ENCODE results near the gene TAF3.

Gene TAF3

DNA sequence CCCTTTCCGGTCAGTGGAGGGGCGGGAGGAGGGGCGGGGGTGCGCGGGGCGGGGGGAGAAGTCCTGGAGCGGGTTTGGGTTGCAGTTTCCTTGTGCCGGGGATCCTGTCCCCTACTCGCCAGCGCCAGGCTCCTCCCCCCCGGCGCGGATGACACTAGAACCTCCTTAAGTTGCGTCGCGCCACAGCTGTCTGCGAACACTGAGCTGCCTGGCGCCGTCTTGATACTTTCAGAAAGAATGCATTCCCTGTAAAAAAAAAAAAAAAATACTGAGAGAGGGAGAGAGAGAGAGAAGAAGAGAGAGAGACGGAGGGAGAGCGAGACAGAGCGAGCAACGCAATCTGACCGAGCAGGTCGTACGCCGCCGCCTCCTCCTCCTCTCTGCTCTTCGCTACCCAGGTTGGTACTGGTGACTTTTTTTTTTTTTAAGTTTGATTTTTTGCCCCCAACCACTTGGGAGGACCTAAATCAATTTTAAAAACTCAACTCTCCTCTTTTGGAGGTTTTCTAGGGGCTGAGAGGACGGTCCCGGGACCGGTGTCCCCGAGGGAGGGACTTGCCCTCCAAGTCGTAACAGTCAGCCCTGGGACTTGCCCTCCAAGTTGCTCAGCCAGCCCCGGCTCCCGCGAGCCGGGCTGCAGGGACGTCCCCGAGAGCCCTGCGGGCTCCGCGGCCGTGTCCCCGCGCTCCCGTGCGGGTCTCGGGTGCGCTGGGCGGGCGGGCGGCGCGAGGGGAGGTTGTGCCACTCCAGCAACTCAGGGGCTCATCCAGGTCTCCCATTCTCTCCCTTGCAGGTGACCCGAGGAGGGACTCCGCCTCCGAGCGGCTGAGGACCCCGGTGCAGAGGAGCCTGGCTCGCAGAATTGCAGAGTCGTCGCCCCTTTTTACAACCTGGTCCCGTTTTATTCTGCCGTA is 236.4 kb downstream of the TAF3 start, which contains the start of gene GATA3:
GATA3 (plus strand) TSS at position 195 of the 914 bp plus-strand sequence. CDS start 968 bp downstream, outside the sequence.
- peak in 1 of 2 donors; percentile 60 for DNase-seq (ENCODE audit: low read depth in 2 of 2, low spot score in 1 of 2)

DNA sequence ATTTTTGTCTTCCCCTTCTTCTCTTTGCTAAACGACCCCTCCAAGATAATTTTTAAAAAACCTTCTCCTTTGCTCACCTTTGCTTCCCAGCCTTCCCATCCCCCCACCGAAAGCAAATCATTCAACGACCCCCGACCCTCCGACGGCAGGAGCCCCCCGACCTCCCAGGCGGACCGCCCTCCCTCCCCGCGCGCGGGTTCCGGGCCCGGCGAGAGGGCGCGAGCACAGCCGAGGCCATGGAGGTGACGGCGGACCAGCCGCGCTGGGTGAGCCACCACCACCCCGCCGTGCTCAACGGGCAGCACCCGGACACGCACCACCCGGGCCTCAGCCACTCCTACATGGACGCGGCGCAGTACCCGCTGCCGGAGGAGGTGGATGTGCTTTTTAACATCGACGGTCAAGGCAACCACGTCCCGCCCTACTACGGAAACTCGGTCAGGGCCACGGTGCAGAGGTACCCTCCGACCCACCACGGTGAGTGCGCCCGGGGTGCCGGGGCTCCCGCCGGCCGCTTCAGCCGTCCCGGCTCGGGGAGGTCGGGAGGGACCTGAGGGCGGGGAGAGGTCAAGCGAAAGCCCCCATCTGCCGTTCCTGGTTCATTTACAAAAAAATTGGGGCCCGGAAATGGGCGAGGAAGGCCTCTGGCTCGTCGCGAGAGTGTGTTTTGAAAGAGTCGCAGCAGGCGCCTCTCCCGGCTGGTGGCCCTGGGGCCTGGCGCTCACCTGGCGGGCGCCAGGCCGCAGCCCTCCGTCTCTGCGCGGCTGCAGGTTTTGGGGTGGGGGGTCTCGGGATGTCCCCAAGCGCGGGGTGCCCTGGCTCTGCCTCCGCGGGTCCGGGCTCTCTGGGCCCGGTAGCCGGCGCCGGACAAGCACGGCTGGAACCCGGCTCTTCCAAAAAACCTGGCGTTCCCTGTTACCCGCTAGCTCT is 237.4 kb downstream of the TAF3 start:
- no peak for DNase-seq (ENCODE audit: low read depth in 2 of 2, low spot score in 1 of 2)

DNA sequence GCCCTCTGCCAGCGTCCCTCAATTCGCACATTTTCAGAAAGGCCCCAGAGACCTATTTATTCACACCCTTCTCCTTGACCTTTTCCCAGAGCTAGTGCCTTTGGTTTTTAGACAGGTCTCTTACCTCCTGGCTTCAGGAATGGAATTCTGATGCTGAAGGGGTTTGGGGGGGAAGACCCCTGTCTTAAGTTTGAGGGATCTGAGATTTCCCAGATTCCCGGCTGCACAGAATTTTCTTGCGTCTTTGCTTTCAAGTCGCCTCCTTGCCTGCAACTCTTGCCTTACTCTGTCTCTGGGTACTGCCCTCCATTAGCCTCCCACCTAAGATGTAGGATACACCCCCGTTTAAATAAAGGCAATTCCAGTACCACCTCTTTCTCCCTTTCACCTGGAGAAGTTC is 238.1 kb downstream of the TAF3 start:
- no peak for DNase-seq (ENCODE audit: low read depth in 2 of 2, low spot score in 1 of 2)

GRCh38 chr10:8056871-8057331 is 238.6 kb downstream of the TAF3 start:
- DNase-seq (ENCODE audit: low read depth in 2 of 2, low spot score in 1 of 2) = no peak

DNA sequence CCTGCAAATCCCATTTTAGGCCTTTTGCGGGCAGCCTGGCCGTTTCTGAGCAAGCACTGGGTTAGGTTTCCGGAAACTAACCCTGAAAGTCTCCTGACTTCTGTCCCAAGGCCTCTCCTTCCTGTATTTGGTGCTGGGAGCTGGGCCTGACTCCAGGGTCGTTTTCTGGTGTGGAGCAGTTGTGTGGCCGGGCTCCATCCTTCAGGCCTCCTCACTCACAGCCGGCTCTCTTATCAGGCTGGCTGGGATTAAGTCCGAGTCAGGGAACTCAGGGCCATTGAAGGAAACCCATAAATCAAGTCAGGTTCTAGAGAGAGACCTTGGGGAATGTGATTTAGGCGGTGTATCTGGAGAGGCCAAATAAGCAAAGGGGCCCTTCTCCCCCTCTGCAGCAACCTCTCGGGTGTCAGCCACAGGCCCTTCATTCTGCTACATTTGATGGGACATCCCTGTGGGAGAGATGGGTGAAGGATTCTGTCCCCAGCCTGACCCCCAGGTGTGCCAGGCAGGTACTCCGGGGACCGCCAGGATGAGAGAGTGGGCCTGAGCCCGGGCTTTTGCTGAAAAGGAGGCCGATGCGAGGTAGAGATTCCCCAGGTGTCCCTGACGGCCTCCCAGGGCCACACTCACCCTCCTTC is 239.4 kb downstream of the TAF3 start:
- DNase-seq (ENCODE audit: low read depth in 2 of 2, low spot score in 1 of 2) = no peak

DNA sequence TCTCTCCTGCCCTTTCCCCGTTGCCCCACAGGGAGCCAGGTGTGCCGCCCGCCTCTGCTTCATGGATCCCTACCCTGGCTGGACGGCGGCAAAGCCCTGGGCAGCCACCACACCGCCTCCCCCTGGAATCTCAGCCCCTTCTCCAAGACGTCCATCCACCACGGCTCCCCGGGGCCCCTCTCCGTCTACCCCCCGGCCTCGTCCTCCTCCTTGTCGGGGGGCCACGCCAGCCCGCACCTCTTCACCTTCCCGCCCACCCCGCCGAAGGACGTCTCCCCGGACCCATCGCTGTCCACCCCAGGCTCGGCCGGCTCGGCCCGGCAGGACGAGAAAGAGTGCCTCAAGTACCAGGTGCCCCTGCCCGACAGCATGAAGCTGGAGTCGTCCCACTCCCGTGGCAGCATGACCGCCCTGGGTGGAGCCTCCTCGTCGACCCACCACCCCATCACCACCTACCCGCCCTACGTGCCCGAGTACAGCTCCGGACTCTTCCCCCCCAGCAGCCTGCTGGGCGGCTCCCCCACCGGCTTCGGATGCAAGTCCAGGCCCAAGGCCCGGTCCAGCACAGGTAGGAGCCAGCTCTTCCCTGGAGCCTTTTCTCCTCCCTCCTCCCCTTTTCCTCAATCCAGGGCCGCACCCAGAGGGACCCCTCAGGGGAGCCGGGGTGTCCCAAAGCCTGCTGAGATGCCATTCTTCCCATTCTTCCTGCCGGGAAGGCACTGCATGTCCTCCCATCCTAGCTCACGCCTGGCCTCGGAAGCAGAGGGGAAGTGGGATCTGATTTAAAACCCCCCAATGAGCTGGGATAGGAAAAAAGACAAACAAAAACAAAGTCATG is 240.2 kb downstream of the TAF3 start:
- no peak for DNase-seq (ENCODE audit: low read depth in 2 of 2, low spot score in 1 of 2)

DNA sequence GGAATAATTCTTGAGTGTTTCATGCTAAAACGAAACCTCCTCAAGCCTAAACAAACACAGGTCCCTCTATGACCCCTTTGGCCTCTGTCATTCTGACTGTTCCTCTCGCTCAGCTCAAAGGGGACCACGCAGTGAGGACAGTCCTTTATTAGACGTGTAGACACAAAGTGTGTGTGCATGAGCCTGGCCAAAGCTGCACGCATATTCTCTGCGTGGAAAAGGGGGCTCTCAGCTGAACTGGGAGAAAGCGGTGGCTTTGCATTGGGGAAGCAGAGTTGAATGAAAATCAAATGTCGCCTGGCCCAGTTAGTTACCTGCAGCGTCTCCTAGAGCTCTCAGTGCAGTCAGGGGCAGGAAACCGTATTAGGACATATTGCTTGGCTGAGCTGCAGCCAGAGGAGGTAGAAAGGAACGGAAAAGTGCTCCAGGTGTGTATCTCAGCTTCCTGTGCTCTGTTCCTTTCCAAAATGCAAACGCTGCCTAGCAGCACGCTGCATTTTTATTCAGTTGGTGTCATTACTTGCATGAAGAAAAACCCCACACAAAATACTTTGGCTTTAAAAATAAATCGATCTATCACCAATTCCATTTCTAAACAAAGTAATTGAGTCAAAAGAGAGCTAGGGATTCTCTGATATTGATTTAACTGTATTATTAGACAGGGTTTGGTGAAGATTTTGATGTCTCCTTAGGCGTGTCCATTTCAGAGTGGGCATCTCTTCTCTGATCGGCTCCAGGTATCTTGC is 241.1 kb downstream of the TAF3 start:
- DNase-seq (ENCODE audit: low read depth in 2 of 2, low spot score in 1 of 2) = no peak

DNA sequence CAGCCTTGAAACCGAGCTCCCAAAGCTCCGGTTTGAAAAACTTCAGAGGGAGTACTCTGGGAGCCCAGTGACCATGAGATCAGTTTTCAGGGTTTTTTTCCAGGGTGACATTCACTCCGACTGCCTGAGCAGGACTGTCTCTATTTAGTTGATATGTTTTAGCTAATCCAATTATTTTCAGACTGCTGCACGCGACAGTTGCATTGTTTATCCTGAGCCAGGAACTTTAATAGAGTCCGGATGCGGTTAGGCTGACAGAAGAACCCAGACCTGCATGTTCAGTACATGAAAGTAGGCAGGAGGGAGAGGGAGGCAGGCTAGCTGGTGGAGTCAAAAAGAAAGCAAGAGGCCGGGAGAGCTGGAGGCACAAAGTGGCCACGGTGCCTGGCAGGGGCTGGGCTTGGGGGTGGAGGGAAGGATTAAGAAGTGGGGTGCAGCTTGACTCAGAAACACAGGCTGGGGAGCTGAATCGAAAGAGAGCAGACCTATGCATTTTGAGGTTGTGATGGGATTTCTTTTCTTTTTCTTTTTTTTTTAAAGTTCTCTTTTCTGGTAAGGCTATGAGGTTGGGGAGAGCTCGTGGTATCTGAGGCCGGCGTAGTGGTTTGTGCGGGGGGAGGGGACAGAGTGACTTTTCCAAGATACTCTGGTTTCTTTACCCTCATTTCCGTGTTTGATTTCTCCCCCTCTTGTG is 241.9 kb downstream of the TAF3 start:
- DNase-seq (ENCODE audit: low read depth in 2 of 2, low spot score in 1 of 2) = no peak

GRCh38 chr10:8060704-8061121 is 242.4 kb downstream of the TAF3 start:
- no peak for DNase-seq (ENCODE audit: low read depth in 2 of 2, low spot score in 1 of 2)

DNA sequence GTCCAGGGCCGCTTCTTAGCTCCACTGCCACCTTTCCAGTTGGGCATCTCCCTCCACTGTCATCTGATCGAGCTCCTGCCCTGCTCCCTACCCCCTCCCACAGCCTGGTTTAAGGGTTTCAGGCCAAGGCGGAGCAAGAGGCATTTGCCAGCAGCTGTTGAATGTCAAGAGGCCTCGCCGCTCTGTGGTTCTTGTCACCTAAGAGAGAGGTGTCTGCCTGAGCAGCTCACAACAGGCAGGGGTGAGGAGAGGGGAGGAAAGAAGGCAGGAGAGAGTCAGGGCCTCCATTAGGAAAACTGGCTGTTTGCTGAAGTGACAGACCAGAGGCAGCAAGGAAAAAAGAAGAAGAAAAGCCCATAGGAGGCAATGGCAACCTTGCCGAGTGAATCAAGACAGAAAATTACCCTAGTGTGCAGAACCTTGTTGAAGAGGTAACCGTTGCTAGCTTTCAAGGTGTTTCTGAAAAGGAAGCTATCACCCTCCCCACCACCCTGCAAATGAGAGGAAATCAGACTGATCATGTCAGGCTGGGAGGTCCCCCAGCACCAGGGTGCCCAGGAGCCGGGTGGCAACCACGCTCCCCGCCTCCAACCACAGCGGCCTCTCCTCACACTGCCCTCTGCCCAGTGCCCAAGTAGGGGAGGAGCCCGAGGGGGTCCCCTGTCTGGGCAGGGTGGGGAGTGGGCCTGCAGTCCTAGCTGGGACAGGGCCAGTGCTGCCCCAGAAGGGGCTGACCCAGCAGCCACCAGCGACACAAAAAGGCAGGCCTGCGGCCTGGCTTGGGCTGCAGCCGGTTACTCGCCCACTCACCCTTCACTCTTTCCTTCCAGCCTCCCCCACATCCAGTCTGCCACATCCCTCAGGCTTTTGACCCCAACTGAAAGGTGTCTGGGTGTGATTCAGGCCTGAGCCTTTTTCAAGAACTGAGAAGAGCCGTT is 243.2 kb downstream of the TAF3 start:
- DNase-seq (ENCODE audit: low read depth in 2 of 2, low spot score in 1 of 2) = no peak

DNA sequence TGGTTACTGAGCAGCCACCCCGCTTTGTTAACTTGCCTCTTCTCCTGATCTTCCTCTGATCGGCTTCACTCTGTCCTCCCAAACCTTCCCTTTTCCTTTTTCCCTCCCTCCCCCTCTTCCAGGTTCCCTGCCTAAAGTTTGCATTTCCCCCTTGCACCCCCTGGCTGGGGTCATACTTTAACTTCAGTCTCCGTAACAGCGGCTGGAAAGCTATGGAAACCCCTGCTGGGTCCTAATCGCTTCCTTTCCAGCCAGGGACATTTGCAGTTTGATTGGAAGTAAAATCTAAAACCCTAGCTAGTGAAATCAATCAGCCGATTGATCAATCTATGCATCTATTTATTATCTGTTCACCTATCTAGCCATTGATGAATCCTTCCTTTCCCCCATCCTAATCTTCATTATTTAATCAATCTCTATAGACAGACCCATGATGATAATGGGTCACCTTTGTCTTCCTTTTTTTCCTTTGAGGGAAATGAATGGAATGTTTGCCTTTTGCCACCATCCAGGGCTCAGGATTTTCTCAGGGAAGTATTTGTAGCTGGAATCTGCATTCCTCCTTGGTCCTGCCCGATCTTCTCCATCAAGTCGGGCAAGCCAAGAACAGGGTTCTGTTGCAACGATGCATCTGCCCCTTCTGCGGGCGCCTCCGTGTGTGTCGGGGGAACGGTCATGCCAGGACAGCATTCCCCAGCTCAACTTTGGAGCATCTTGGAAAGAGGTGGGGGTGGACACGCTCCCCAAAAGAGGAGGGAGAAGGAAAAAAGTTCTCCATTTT is 245.0 kb downstream of the TAF3 start:
- no peak for DNase-seq (ENCODE audit: low read depth in 2 of 2, low spot score in 1 of 2)

GRCh38 chr10:8063935-8064334 is 245.6 kb downstream of the TAF3 start:
- no peak for DNase-seq (ENCODE audit: low read depth in 2 of 2, low spot score in 1 of 2)

DNA sequence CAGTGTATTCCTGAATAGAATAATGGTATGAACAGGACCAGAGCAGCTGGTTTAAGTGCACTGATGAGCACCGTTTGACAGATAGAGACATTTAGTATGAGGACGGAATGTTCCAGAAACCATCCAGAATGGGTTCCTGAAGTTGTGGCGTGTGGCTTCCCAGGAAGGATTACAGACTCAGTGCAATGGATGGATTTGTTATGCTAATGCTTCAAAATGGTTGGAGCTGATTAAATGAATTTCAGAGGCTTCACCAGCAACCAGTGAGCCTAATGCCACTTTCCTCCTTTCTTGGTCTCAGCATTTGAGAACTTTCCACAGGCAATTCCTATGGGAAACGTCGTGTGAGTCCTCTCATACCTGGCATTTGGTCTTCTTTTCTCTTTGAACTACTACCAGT is 246.1 kb downstream of the TAF3 start:
- DNase-seq (ENCODE audit: low read depth in 2 of 2, low spot score in 1 of 2) = no peak

DNA sequence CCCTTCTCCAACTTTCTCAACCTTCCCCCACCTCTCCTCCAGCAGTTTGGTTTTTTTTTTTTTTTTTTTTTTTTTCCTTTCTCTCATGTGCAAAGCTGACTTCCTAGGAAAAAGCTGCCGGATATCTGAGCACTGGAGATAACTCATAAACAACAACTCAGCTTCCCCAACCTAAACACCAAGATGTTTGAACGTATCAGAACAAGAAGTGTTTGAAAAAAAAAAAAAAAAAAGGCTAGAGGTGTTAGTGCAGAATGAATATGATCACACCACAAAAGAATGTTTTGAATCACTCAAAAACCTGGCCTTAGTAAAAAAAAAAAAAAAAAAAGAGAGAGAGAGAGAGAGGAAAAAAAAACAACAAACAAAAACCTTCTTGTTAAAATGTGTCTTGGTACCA is 247.3 kb downstream of the TAF3 start:
- no peak for DNase-seq (ENCODE audit: low read depth in 2 of 2, low spot score in 1 of 2)

- DNase-seq (ENCODE audit: low read depth in 2 of 2, low spot score in 1 of 2) = no peak
Observed at GRCh38 chr10:8066124-8066523, 247.8 kb downstream of the TAF3 start.

Data from stimulated activated CD8-positive, alpha-beta memory T cell treated with anti-CD3 and anti-CD28 coated beads, Interleukin-4, amount 100 ng/mL, for 4 hours (primary cell).